ENCODE measurements around the gene NOXA1. TPM values are rescaled to one million over a fixed set of nuclear protein-coding genes. Genes with fewer than 3 reads are reported as not detected.

The NOXA1 gene
- total RNA-seq, 4 donors from 2014 or later, result 1.1 to 4.2 (median 3.0) TPM

DNA sequence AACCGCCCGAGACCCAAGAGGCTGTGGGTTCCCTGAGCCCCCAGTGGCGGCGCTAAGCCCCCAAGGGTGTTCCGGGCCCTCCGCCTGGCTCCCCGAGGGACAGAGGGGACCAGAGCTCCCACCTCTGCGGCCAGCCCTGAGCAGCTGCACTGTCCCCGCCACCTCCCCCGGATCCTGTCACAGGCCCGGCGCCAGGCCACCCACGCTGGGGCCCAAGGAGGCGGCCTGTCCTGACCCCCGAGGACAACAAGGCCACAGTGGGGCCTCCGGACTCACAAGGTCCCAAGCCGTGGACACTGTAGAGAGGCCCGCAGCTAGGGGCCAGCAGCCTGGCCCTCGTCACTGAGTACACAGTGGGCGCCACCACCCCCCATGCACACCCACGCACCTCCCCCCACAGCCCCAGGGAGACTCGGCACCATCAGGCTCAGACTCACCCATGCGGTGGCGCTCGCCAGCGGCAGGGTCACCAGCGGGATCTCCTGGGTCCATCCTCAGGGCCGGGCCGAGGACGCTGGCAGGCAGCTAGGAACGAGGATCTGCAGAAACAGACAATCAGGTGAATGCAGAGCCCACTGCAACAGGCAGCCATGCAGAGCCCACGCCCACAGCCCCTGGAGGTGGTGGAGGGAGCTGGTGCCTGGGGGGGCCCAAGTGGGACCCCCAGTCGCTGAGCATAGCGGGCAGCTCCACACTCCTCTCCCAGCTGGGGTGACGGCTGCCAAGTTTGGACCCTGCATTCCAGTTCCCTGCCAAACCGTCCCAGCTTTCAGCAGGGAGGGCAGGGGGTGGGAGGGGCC lies 28.1 kb upstream of the NOXA1 start:
- WGBS, 2 donors (ENCODE audit: low coverage in 1 of 2), result no CpG with 5 or more reads among the region's 36 CpGs
- no peak overlapping the region for H3K4me3 ChIP-seq
- H3K36me3 ChIP-seq, result peaks cover 0 to 51% of the 10 kb centered on the region in 2 donors
- H3K27me3 ChIP-seq, result no peaks in the 10 kb centered on the region
- TF ChIP-seq, protein P1, sequence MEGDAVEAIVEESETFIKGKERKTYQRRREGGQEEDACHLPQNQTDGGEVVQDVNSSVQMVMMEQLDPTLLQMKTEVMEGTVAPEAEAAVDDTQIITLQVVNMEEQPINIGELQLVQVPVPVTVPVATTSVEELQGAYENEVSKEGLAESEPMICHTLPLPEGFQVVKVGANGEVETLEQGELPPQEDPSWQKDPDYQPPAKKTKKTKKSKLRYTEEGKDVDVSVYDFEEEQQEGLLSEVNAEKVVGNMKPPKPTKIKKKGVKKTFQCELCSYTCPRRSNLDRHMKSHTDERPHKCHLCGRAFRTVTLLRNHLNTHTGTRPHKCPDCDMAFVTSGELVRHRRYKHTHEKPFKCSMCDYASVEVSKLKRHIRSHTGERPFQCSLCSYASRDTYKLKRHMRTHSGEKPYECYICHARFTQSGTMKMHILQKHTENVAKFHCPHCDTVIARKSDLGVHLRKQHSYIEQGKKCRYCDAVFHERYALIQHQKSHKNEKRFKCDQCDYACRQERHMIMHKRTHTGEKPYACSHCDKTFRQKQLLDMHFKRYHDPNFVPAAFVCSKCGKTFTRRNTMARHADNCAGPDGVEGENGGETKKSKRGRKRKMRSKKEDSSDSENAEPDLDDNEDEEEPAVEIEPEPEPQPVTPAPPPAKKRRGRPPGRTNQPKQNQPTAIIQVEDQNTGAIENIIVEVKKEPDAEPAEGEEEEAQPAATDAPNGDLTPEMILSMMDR (IDR thresholded peaks at IDR 0.05), result no peak
- TF ChIP-seq POLR2A (IDR thresholded peaks at IDR 0.05) (no peak), EP300 (IDR thresholded peaks at IDR 0.05) (no peak), POLR2AphosphoS5 (IDR thresholded peaks at IDR 0.05) (no peak)
- no peak for ATAC-seq
- no peak overlapping the region for H3K27ac ChIP-seq
- H3K4me1 ChIP-seq, result no peaks in the 10 kb centered on the region
- no peaks in the 10 kb centered on the region for H3K9me3 ChIP-seq

DNA sequence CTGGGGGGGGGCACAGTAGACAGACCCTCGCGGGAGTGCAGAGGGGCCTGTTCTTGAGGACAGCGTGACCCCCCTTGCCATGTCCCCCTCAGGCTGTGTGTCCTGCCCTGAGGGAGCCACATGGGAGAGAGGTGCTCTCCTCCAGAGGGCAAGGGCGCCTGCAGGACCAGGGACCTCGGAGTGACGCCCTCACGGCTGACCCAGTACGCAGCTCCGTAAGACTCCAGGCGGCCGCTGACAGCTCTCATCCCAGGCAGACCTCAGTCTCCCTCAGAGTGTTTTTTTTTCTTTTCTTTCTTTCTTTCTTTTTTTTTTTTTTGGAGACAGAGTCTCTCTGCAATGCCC lies 27.6 kb upstream of the NOXA1 start:
- H3K4me3 ChIP-seq, result no peak overlapping the region
- H3K27ac ChIP-seq, result no peak overlapping the region
- peaks cover 0 to 51% of the 10 kb centered on the region in 2 donors for H3K36me3 ChIP-seq
- WGBS, 2 donors (ENCODE audit: low coverage in 1 of 2), result no CpG with 5 or more reads among the region's 11 CpGs
- no peak for ATAC-seq
- no peaks in the 10 kb centered on the region for H3K9me3 ChIP-seq
- H3K27me3 ChIP-seq, result no peaks in the 10 kb centered on the region
- H3K4me1 ChIP-seq, result no peaks in the 10 kb centered on the region
- no peak for TF ChIP-seq POLR2A (IDR thresholded peaks at IDR 0.05)
- TF ChIP-seq, protein P1 (IDR thresholded peaks at IDR 0.05), result no peak
- no peak for TF ChIP-seq EP300 (IDR thresholded peaks at IDR 0.05)
- no peak for TF ChIP-seq POLR2AphosphoS5 (IDR thresholded peaks at IDR 0.05)

DNA sequence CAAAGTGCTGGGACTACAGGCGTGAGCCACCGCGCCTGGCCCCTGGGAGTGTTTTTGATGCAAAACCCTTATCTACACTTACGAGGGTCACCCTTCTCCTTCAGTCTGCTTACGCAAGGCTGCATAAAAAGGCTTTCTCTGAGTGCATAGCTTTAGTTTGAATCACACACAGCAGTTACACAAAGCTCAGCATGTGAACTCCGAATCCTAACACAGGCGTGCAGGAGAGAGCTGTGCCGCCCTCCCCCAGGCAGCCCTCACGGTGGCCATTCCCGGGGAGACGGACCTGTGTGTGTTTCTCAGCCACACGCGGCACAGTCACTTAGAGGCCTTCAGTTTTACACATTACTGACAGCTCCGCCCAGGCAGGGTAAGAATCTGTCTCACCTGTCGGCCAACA lies 27.0 kb upstream of the NOXA1 start:
- no peak overlapping the region for H3K4me3 ChIP-seq

DNA sequence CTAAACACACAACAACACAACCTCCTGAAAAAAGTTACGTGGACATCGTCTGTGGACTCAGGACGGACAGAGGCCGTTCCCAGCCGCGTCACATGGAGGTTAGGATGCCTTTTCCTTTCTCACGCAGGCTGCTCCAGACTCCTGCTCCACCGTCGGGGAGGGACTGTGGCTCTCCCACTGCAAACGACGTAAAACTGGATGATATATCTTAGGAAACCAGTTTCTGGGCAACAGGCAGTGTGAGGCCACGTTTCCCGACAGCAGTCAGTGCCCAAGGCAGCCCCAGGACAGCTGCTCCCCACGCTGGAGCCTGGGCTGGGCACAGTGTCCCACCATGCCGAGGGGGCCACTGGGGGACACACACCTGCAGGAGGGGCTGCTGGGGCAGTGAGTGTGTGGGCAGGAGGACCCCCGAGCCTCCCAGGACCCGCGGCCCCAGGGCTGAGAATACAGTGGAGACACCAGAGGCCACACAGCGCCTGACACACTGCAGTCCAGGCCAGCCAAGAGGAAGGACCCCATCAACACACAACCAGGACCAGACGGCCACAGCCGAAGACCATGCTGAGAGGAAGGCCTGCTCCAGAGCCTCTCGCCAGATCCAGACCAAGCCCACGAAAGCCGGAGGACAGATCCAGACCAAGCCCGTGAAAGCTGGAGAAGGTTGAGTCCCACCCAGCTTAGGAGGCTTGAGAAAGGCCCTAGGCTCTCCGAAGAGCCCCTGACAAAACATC lies 26.4 kb upstream of the NOXA1 start:
- Histone ChIP-seq H3K4me1 (no peaks in the 10 kb centered on the region), H3K4me3 (no peak overlapping the region), H3K36me3 (peaks cover 0 to 49% of the 10 kb centered on the region in 2 donors), H3K27me3 (no peaks in the 10 kb centered on the region), H3K27ac (no peak overlapping the region), H3K9me3 (no peaks in the 10 kb centered on the region)
- WGBS, 2 donors (ENCODE audit: low coverage in 1 of 2), result 82 to 88% methylated on average over 2 to 5 of the region's 26 CpGs
- ATAC-seq, result no peak
- TF ChIP-seq POLR2A (IDR thresholded peaks at IDR 0.05) (no peak), EP300 (IDR thresholded peaks at IDR 0.05) (no peak), POLR2AphosphoS5 (IDR thresholded peaks at IDR 0.05) (no peak)
- TF ChIP-seq, protein P1 (IDR thresholded peaks at IDR 0.05), result no peak

More for the DNA sequence above, 27.0 kb upstream of the NOXA1 start:
- H3K27ac ChIP-seq, result no peak overlapping the region
- H3K36me3 ChIP-seq, result peaks cover 0 to 51% of the 10 kb centered on the region in 2 donors
- H3K27me3 ChIP-seq, result no peaks in the 10 kb centered on the region
- no peaks in the 10 kb centered on the region for H3K4me1 ChIP-seq
- no peak for ATAC-seq
- TF ChIP-seq EP300 (IDR thresholded peaks at IDR 0.05) (no peak), POLR2A (IDR thresholded peaks at IDR 0.05) (no peak), POLR2AphosphoS5 (IDR thresholded peaks at IDR 0.05) (no peak)
- TF ChIP-seq, protein P1 (IDR thresholded peaks at IDR 0.05), result no peak
- no peaks in the 10 kb centered on the region for H3K9me3 ChIP-seq
- 0 to 77% methylated on average over 1 to 5 of the region's 15 CpGs for WGBS, 2 donors (ENCODE audit: low coverage in 1 of 2)
